GM19463 (cell line): ENCODE results near the gene ARHGEF39.

Source experiments
- ATAC-seq: cut with Tn5 transposase; IDR thresholded peaks from one replicate; pipeline ENCODE4 v1.9.1; 2021; ENCODE audit warnings: mild to moderate bottlenecking, moderate library complexity; ENCODE audit not compliant: unreplicated experiment

The ARHGEF39 gene

GRCh38 chr9:35691757-35692301, 26.8 kb upstream of the ARHGEF39 start:
- no peak for ATAC-seq

DNA sequence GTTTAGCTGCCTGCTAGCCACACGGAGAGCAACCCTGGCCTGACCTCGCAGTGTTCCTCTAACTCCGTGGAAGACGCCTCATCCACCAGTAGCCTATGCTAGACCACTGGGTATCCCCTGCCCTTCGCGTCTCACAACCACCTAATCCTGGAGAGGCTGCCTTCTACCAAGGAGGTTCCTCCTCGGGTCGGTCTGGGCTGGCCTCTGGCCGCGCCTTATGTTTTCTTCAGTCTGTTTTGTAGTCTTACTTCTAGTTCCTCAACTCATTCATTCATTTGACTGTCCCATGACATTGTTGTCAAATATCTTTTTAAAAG, 26.3 kb upstream of the ARHGEF39 start:
- no peak for ATAC-seq

DNA sequence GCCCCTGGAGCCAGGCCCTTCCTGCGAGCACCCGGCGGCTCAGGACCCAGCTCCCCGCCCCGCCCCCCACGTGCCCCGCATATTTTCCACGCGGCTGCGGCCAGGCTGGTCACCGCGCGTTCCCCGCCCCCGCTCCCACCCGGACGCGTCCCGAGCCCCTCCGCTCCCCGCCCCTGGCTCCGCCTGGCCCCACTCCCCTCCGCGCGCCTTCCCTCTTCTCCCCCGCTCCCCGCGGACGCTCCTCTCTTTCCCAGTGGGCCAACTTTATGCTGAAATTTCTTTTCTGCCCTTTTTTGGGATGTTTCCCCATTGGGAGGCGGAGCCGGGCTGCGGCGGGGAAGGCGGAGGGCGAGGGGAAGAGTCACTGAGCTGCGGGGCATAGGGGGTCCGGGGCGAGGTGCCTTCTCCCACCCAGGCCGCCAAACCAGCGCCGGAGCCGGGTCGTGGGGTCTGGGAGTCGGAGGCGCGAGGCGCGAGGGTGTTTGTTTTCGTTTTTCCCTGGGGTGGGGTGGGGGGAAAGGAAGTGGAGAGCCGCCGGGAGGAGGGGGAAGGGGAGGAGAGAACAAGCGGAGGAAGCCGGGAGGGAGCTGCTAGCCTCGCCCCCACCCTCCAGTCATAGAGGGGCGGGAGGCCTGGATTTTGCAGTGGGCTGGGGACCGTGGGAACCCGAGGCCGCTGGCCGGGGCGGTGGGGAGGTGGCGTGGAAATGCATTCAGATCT, 25.8 kb upstream of the ARHGEF39 start:
- ATAC-seq: no peak

DNA sequence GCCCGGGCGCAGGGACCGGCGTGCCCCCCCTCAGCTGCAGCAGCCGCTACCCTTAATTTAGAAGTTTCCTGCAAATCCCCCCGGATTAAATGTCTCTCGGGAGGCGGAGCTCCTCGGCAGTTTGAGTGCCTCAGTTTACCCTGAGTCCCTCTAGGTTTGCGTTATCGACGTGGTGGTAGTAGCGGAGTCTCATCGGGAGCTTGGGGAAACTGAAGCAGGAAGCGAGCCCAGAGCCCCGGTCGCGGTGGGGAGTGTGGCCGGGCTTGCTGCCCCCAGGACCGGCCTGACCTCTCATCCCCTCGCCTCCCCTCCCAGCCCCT, 25.3 kb upstream of the ARHGEF39 start:
- no peak for ATAC-seq

GRCh38 chr9:35689542-35690293, 24.7 kb upstream of the ARHGEF39 start, which contains the start of gene TPM2:
TSS of gene TPM2 (minus strand) at chr9:35689925. CDS start at chr9:35689817, 108 bp downstream.
- no peak for ATAC-seq

GRCh38 chr9:35688558-35689541, 23.9 kb upstream of the ARHGEF39 start:
- ATAC-seq: no peak

- no peak for ATAC-seq
Measured at GRCh38 chr9:35687972-35688557, 23.1 kb upstream of the ARHGEF39 start.

DNA sequence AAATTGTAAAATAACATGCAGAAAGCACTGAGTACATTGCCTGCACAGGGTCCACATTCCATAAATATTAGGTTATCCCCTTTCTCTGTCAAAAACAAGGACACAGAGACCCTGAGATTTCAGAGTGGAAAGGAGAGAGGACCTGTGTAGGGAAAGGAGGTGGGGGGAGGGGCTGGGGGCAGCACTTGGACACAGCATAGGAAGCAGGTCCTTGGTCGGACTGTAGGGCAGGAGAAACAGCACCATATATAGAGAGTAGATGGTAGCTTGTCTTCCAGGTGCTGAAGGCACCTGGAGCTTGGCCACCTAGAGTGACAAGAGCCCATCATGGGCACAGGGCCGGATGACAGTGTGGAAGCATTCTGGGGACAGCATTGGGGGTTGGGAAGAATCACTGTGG, 22.3 kb upstream of the ARHGEF39 start:
- ATAC-seq: no peak

DNA sequence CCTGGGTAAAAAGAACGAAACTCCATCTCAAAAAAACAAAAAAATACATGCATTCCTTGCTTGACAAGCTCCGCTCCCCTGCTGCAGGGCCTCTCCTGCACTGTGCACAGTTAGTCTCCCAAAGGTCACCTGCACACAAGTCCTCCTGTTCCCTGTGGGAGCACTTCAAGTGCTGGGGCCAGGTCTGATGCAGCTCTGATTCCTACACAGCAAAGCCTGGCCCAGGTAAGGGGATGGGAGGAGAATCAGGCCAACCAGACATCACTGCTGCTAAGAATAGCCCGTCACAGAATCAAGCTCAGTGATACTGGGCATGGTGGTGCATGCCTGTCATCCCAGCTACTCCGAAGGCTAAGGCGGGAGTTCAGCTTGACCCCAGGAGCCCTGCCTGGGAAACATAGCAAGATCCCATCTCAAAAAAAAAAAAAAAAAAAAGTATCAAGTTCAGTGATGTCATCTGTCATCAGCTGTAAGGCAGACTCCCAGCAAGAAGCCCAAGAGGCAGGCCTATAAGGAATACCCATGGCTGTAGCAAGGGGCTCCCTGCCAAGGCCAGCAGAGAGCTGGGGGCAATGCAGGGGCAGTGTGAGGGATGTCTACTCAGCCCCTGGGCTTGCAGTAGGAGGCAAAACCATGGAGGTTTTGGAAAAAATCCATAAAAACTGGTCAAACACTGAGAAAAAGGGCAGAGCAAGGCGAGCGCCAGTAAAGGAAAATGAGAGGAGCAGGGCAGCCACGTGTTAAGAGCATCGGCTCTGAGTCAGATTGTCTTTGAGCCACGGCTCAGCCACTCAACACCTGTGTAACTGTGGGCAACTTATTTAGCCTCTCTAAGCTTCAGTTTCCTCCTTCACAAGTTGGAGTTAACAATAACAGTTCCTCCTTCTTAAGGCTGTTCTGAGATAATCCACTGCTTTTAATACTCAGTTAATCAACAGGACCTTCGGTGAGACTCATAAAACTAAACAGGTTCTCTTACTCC, 21.5 kb upstream of the ARHGEF39 start:
- no peak for ATAC-seq

GRCh38 chr9:35685506-35685905, 20.5 kb upstream of the ARHGEF39 start:
- ATAC-seq: no peak

DNA sequence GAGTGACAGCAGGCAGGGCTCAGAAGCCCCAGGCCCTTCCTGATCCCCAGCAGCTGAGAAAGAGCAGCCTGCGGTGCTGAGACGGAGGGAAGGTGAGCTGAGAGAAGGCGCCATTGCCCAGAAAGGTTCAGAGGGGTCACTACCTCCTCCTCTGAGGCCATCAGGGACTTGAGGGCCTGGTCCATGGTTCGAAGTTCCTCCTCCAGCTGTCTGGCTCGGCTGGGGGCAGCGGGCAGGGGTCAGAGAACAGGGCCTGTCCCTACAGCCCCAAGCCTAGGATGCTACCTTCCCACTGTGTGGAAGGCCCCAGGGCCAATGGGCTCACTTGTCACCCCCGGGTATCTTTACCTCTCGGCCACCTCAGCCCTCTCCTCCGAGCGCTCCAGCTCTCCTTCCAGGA, 19.9 kb upstream of the ARHGEF39 start:
- ATAC-seq: no peak

DNA sequence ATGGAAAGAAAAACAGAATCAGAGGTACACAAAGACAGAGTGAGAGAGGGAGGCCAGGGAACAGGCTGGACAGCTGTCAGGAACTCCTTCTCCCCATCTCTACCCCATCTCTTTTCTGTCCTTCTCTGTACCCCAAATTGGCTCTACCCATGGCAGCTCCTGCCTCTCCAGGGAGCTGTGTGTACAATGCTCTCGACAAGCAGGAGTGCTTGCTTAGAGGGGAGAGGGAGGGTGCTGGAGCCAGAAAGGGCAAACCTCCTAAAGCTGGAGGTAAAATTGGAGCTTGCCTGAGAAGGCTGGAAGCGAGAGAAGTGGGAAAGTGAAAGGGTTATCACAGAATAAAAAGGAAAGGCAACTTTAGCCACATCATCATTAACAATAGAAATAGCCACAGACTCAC, 18.3 kb upstream of the ARHGEF39 start:
- ATAC-seq: no peak

- no peak for ATAC-seq
Measured at GRCh38 chr9:35682520-35683315, 17.7 kb upstream of the ARHGEF39 start.

DNA sequence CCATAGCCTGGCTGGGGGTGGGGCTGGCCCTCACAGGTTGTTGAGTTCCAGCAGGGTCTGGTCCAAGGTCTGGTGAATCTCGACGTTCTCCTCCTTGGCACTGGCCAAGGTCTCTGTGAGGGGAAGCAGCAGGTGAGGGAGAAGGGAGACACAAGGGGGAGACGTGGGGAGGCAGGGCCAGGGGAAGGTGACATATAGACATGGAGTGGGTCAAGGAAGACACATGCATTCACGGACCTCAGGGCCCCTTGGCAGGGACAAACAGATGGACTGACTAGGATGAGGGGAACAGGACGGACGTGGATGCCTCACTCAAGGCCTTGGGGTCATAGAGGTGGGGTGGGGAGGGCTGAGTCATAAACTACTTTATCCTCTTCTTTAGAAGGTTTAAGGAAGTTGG, 17.1 kb upstream of the ARHGEF39 start:
- ATAC-seq: no peak

DNA sequence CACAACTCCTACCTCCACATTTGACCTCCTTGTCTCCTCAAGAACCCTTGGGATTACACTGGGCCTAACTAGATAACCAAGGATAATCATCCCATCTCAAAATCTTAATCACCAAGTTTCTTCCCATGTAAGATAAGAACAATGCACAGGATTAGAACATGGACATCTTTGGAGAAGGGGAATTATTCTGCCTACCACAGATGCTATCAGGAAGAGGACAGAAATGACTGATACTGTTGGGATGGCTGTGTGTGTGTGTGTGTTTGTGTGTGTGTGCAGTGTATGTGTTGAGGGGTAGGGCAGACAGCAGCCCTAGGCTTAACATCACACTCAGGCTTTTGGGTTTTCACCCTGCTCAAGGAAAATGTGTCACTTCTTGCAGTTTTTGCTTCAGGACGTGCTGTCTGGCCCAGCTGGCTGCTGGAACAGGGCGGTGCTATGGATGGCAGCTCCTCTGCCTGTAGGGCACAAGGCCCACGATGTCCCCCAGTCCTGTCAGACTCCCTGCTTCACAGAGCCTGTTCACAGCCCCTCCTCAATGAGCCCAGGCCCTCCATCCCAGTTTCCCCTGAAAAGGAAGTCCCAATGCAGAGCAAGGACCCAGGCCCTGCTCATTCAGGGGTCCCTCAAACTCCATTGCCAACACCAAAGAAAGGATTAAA, 16.5 kb upstream of the ARHGEF39 start:
- no peak for ATAC-seq

DNA sequence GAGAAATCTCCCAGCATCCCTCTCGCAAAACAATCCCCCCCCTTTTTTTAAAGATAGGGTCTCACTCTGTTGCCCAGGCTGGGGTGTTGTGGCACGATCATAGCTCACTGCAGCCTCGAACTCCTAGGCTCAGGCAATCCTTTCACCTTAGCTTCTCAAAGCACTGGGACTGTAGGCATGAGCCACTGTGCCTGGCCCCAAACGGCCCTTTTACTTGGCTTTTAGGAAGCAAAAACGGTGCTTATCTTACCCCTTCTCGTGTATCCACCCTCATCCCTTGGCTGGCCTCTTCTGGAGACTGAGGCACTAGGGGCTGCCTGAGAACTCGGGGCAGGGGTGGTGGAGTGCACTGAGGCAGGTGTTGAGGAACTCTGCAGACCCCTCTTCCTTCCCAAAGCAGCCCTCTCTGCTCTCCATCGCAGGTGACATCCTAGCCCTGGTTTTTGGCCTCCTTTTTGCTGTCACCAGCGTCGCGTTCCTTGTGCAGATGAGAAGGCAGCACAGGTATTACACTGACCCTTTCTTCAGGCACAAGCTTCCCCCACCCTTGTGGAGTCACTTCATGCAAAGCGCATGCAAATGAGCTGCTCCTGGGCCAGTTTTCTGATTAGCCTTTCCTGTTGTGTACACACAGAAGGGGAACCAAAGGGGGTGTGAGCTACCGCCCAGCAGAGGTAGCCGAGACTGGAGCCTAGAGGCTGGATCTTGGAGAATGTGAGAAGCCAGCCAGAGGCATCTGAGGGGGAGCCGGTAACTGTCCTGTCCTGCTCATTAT, 15.5 kb upstream of the ARHGEF39 start:
- ATAC-seq: peak; percentile 83

DNA sequence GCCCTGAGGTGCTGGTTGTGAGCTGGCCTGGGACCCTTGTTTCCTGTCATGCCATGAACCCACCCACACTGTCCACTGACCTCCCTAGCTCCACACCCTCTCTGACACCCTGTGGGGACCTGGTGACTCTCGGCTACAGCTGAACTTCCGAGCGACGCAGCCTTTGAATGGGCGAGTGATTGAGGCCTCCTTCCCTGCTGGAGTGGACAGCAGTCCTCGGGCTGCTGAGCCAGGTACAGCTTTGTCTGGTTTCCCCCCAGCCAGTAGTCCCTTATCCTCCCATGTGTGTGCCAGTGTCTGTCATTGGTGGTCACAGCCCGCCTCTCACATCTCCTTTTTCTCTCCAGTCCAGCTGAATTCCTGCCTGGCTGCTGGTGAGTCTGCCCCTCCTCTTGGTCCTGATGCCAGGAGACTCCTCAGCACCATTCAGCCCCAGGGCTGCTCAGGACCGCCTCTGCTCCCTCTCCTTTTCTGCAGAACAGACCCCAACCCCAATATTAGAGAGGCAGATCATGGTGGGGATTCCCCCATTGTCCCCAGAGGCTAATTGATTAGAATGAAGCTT, 14.9 kb upstream of the ARHGEF39 start:
- no peak for ATAC-seq
